Activated CD8-positive, alpha-beta memory T cell treated with anti-CD3 and anti-CD28 coated beads, Interleukin-2, amount 50 U/mL, for 24 hours (primary cell): ENCODE data around the gene SYNRG.

ENCODE experiments used
- DNase-seq: peaks from one replicate; pipeline ENCODE4 v3.0.0-alpha.2; 2020; ENCODE audit errors: extremely low read depth

SYNRG gene

DNA sequence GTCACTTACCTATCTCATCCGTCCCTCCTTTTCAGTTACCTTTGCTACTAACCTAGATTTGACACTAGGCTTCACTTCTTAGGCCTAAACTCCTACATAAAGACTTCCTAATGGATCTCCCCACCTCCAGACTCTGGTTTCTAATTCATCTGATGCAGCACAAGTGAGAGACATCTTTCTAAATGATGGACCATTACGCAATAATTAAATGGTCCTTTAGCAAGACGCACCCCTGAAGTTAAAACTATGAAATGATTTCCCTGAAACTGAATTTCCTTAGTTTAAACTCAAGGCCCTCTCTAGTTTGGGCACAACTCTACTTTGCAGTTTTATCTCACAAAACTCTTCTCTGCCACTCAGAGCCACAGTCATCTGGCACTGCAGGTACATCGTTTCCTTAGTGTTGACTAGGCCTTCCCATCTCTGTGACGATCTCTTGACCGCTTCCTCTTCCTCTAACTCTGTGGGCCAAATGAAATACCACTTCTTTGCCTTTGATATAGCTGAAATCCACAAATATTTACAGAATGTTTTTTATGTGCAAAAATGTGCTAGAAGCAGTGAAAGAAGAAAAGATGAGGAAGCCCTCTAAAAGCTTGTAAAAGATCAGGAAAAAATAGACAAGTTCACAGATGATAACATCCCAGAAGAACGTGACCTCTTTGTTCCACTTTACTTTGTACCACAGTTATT lies 3.3 kb downstream of the SYNRG start:
- DNase-seq: no peak

DNA sequence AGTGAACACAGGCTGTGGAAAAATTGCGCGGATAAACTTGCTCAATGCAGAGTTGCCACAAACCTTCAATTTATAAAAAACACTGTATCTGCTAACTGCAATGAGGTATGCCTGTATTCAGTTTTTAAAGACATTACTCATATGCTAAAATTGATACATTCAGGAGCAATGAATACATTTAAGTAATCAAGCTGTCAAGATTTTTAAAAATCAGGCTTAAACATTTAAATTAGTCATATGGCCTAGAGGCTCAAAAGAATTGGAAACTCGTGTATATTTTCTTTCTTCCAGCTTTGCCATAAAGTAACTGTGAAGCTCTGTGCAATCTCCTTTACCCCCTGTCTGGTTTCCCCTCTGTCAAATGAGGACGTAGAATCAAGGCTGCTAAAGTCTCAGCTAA lies 4.1 kb downstream of the SYNRG start:
- DNase-seq: no peak

- DNase-seq: no peak
Measured at GRCh38 chr17:37604556-37604955, 4.7 kb downstream of the SYNRG start.

DNA sequence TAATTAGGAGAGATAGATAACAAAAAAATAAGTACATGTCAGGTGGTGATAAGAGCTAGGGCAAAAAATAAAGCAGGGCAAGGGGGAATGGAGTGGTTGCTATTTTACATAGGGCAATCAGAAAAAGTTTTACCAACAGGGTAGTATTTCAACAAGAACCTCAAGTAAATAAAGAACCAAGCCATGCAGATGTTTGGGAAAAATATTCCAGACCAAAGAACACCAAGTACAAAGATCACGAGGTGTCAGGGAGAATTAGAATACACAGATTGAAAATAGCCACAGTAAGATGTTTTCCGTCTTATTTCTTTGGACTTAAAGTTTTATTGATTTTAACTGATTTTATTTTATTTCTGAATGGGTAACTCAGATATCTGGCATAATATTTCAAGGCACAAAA lies 11.1 kb downstream of the SYNRG start:
- DNase-seq: no peak

- DNase-seq: no peak
Measured at GRCh38 chr17:37592291-37592690, 16.9 kb downstream of the SYNRG start.

- DNase-seq: no peak
Measured at GRCh38 chr17:37585066-37585465, 24.2 kb downstream of the SYNRG start.

GRCh38 chr17:37576281-37576680 lies 32.9 kb downstream of the SYNRG start:
- no peak for DNase-seq

GRCh38 chr17:37574427-37574826 lies 34.8 kb downstream of the SYNRG start:
- DNase-seq: no peak

- no peak for DNase-seq
Measured at GRCh38 chr17:37571674-37572073, 37.5 kb downstream of the SYNRG start.

DNA sequence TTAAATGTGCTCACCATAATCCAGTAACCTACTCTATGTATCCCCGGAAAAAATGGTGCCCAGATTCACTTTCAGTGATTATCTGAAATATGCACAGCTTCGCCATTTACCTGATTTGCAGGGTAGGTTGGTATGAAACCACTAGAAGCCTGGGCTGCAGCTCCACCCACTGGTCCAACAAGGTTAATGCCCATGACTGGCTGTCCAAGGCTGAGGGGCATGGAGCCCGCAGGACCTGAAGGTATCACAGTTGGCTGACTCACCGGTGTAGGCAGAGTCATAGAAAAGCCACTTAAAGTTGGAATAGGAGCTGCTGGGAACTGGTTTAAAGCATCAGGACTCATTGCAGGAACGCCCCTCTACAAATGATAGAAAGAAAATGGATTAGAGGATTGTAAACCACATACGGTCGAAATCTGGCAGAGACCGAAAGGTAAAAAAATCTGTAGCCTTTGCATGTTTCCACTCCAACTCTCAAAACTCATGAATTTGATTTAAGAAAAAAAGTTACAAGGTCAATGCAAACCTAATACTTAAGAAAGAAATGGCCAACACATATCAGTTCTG lies 38.6 kb downstream of the SYNRG start:
- no peak for DNase-seq

- DNase-seq: no peak
Measured at GRCh38 chr17:37568350-37569053, 40.7 kb downstream of the SYNRG start.

DNA sequence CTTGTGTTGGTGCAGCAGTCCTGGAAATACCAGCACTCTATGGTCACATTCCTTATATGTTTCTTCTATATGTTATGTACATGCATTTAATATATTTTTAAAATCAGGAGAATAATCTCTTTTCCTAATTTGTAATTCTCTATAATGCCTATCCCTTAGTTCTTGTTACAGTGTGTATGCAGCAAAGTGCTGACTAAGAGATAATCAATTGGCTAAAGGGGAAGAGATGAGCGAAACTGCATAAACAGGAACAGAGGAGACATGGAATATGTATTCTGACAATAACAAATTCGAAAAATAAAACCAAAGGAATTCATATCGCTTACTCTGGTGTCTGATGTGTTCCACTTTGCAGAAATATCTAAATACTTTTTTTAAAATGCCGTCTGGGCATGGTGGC lies 41.7 kb downstream of the SYNRG start:
- no peak for DNase-seq

DNA sequence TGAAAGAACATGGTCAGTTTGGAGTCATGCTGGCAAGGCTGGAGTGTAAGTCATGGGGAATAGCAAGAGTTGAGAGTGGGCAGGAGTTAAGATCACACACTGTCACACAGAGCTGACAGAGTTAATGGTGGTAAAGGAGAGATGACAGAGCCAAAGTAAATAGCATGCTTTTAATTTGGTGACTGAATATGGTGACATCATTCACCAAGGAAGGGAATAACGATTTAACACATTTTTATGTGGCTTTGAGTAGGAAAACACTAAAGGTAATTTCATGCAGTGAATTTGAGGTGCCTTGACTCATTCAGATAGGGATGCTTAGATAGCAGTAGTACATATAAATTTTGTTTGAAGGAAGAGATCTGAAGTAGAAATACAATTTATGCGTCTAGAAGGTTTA lies 42.1 kb downstream of the SYNRG start:
- no peak for DNase-seq

DNA sequence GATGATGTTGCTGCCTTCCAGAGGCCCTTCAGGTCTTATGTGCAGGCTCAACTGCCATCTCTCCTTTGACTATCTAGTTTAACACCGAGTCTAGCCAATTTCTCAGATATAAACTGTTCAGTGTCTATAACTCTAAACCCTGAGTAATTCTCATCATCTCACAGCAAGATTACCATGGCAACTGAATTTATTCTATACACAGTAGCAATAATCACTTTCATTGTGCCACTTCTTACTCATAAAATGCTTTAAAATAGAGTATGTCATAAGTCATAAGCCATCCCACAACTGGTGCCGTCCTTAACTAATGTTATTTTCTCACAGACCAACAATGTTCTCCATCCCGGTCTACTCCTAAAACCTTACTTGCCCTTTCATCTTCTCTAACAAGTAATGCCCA lies 45.0 kb downstream of the SYNRG start:
- DNase-seq: no peak

GRCh38 chr17:37562016-37562745 lies 47.0 kb downstream of the SYNRG start:
- DNase-seq: no peak

- no peak for DNase-seq
Measured at GRCh38 chr17:37558299-37558698, 50.9 kb downstream of the SYNRG start.

- DNase-seq: no peak
Measured at GRCh38 chr17:37557482-37557881, 51.7 kb downstream of the SYNRG start.

GRCh38 chr17:37555386-37555785 lies 53.8 kb downstream of the SYNRG start:
- no peak for DNase-seq

DNA sequence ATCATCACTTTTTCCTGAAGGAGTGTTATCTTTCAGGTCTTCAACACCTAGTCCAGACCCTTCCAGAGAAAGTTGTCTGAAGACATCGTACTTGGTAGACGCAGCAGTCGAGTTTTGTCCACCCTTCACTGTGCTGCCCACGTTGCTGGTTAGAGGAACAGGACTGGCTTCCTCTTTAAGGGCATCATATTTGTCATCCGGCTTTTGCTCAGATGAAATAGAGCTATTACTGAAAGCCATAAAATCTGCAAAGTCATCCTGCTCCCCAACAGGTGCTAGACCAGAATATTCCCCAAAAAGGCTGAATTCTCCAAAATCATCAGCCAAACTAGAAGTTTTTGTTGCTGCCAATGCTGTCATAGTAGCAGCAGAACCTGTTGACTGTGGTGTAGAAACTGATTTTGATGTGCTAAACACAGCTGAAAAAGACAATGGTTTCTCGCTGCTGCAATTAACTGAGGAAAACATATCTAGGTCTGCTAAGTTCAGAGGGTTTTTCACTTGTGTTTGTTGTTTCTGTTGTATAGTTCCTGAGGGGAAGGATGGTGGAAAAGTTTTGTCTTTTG lies 55.7 kb downstream of the SYNRG start:
- DNase-seq: no peak

GRCh38 chr17:37551788-37552187 lies 57.4 kb downstream of the SYNRG start:
- DNase-seq: no peak

DNA sequence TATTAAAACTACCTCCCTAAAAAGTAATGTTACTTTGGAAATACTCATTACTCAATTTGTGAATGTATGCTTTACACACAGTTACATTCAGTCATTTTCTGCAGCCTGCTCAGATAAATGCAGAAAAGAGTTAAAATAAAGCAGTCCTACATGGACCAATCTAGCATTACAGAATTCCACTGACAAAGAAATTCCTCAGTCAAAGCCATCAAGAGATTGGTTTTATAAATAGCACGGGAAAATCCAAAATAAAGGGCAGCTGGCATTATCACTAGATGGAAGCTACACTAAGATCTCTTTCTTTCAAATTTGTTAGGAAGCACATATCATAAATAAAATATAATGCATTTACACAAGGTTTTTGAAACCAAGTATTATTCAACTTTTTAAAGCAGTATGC lies 61.2 kb downstream of the SYNRG start:
- DNase-seq: no peak

GRCh38 chr17:37546302-37546701 lies 62.9 kb downstream of the SYNRG start:
- DNase-seq: no peak
